K562 (cell line): Measurements from ENCODE around the gene DTX4. TPM values are rescaled to one million over a fixed set of nuclear protein-coding genes. Genes with fewer than 3 reads are reported as not detected.
A peak's percentile ranks its signal among the peaks of the same experiment; 100 is the strongest.

ENCODE experiments used
- CREM ChIP-seq: IDR thresholded peaks from 2 replicates; pipeline ENCODE4 v1.6.1; 2014; ENCODE audit warnings: antibody characterized with exemption, low read depth
- GABPB1 ChIP-seq: sonication (generic); formaldehyde crosslinking; IDR thresholded peaks from 2 replicates; pipeline ENCODE4 v1.8.0; 2022; ENCODE audit warnings: mild to moderate bottlenecking, missing genetic modification reagents
- HDAC6 ChIP-seq: IDR thresholded peaks from 2 replicates; pipeline ENCODE4 v1.6.1; 2012; ENCODE audit warnings: low read depth, mild to moderate bottlenecking, control low read depth, inconsistent platforms, low read length, moderate library complexity
- HES1 ChIP-seq: fragments of 450-650 bp; IDR thresholded peaks from 2 replicates; pipeline ENCODE4 v1.6.1; 2016; ENCODE audit warnings: low read depth, mild to moderate bottlenecking, moderate library complexity
- HIVEP1 ChIP-seq: fragments of 250-450 bp; sonication (Bioruptor Pico); IDR thresholded peaks from 2 replicates; pipeline ENCODE4 v1.4.0; 2020; ENCODE audit warnings: mild to moderate bottlenecking
- NFE2L1 ChIP-seq: fragments of 450-650 bp; IDR thresholded peaks from 2 replicates; pipeline ENCODE4 v1.6.1; 2016; ENCODE audit warnings: missing genetic modification characterization, low read depth, mild to moderate bottlenecking, missing compliant biosample characterization, moderate library complexity, borderline replicate concordance
- RBM14 ChIP-seq: fragments of 200-400 bp; formaldehyde crosslinking; IDR thresholded peaks from 2 replicates; pipeline ENCODE4 v1.6.1; 2018; ENCODE audit warnings: low read depth, mild to moderate bottlenecking, low read length, moderate library complexity, borderline replicate concordance; ENCODE audit not compliant: insufficient read depth
- SREBF1 ChIP-seq: fragments of 150-350 bp; IDR thresholded peaks from 2 replicates; pipeline ENCODE4 v1.6.1; 2014; ENCODE audit warnings: antibody characterized with exemption, low read depth, low read length, borderline replicate concordance
- SRSF9 ChIP-seq: fragments of 200-400 bp; formaldehyde crosslinking; IDR thresholded peaks from 2 replicates; pipeline ENCODE4 v1.6.1; 2017; ENCODE audit warnings: low read depth, low read length, borderline replicate concordance
- TAF7 ChIP-seq: fragments of 450-650 bp; IDR thresholded peaks from 2 replicates; pipeline ENCODE4 v1.6.1; 2016; ENCODE audit warnings: missing genetic modification characterization, missing compliant biosample characterization
- ZNF583 ChIP-seq: fragments of 250-450 bp; sonication (Bioruptor Pico); IDR thresholded peaks from 2 replicates; pipeline ENCODE4 v1.4.0; 2020
- ZNF592 ChIP-seq: fragments of 450-650 bp; IDR thresholded peaks from 2 replicates; pipeline ENCODE4 v1.6.1; 2017; ENCODE audit warnings: antibody characterized with exemption, mild to moderate bottlenecking
- polyA plus RNA-seq, 8 experiments: library from polyadenylated mRNA; depleted of rRNA in 4 of 8; stranded (reverse) in 5 of 8; unstranded in 3 of 8; fragments of >200 nt; fragmentation: Nextera tagmentation in 2 of 8; fragmentation: Illumina TruSeq in 1 of 8; extraction: Ambion mirVana in 2 of 8; extraction: Trizol in 1 of 8; gene quantifications; 2 replicates each; pipeline versions ENCODE4 v1.2.1 to v1.2.3, GENCODE V29; 2011 to 2014; ENCODE audit warnings: inconsistent platforms in 1 of 8, missing spikeins in 1 of 8
- total RNA-seq, 7 experiments: library from RNA; depleted of rRNA in 6 of 7; stranded (reverse); fragments of >200 nt in 6 of 7; fragmentation: Illumina TruSeq in 2 of 7; extraction: Trizol in 2 of 7; gene quantifications; 2 replicates each; pipeline versions ENCODE4 v1.2.1 to v1.2.3, GENCODE V29; 2011 to 2021; ENCODE audit warnings: low replicate concordance in 1 of 7
- TF ChIP-seq, protein P1 (sequence below): IDR thresholded peaks from 2 replicates; pipeline ENCODE4 v1.6.1; 2011; ENCODE audit warnings: borderline replicate concordance, low read depth, mild to moderate bottlenecking, moderate library complexity, low read length; ENCODE audit not compliant: insufficient read depth, poor library complexity, severe bottlenecking
- TF ChIP-seq, protein P2 (sequence below): fragments of 250-450 bp; sonication (Bioruptor Pico); IDR thresholded peaks from 2 replicates; pipeline ENCODE4 v1.8.0; 2022; ENCODE audit warnings: moderate library complexity, mild to moderate bottlenecking, inconsistent platforms
- TF ChIP-seq, protein P3 (sequence below): fragments of 250-450 bp; sonication (Bioruptor Pico); IDR thresholded peaks from 2 replicates; pipeline ENCODE4 v1.9.0; 2021; ENCODE audit warnings: mild to moderate bottlenecking, inconsistent platforms

DTX4 gene
- total and polyA plus RNA-seq, 9 of the 15 experiments (the other 6 are each of a cell fraction or from before 2014, with no cell fraction given) = 0.03 to 0.47 (median 0.04) TPM; not detected in 4

- TF ChIP-seq ZNF592 (peak; percentile 66), NFE2L1 (tag) (peak; percentile 48; the same call in 1 of the 2 replicates), HDAC6 (no peak), CREM (peak; percentile 16; the same call in 1 of the 2 replicates), RBM14 (no peak), HIVEP1 (CRISPR knock-in tag) (no peak), SREBF1 (no peak), TAF7 (no peak), ZNF583 (CRISPR knock-in tag) (0 out of 2 replicates have a peak, but pooled peaks have one; percentile 54), HES1 (no peak), SRSF9 (no peak), GABPB1 (CRISPR knock-in tag) (no peak)
- TF ChIP-seq, protein P1, sequence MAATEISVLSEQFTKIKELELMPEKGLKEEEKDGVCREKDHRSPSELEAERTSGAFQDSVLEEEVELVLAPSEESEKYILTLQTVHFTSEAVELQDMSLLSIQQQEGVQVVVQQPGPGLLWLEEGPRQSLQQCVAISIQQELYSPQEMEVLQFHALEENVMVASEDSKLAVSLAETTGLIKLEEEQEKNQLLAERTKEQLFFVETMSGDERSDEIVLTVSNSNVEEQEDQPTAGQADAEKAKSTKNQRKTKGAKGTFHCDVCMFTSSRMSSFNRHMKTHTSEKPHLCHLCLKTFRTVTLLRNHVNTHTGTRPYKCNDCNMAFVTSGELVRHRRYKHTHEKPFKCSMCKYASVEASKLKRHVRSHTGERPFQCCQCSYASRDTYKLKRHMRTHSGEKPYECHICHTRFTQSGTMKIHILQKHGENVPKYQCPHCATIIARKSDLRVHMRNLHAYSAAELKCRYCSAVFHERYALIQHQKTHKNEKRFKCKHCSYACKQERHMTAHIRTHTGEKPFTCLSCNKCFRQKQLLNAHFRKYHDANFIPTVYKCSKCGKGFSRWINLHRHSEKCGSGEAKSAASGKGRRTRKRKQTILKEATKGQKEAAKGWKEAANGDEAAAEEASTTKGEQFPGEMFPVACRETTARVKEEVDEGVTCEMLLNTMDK = peak; percentile 63
- TF ChIP-seq, protein P2, sequence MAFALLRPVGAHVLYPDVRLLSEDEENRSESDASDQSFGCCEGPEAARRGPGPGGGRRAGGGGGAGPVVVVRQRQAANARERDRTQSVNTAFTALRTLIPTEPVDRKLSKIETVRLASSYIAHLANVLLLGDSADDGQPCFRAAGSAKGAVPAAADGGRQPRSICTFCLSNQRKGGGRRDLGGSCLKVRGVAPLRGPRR (CRISPR knock-in tag) = no peak
- TF ChIP-seq, protein P3, sequence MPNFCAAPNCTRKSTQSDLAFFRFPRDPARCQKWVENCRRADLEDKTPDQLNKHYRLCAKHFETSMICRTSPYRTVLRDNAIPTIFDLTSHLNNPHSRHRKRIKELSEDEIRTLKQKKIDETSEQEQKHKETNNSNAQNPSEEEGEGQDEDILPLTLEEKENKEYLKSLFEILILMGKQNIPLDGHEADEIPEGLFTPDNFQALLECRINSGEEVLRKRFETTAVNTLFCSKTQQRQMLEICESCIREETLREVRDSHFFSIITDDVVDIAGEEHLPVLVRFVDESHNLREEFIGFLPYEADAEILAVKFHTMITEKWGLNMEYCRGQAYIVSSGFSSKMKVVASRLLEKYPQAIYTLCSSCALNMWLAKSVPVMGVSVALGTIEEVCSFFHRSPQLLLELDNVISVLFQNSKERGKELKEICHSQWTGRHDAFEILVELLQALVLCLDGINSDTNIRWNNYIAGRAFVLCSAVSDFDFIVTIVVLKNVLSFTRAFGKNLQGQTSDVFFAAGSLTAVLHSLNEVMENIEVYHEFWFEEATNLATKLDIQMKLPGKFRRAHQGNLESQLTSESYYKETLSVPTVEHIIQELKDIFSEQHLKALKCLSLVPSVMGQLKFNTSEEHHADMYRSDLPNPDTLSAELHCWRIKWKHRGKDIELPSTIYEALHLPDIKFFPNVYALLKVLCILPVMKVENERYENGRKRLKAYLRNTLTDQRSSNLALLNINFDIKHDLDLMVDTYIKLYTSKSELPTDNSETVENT (CRISPR knock-in tag) = no peak
Observed at GRCh38 chr11:59135648-59136461, 36.1 kb upstream of the DTX4 start (continued).
